Bronchial epithelial cell (primary cell): ENCODE results near the gene P3H2. TPM values are rescaled to one million over a fixed set of nuclear protein-coding genes. Genes with fewer than 3 reads are reported as not detected.
A peak's percentile ranks its signal among the peaks of the same experiment; 100 is the strongest.

ENCODE experiments used
- DNase-seq: peaks from one replicate; pipeline ENCODE4 v3.0.0-alpha.2; 2010; ENCODE audit warnings: low read depth
- FAIRE-seq: peaks from 2 replicates; lab custom pipeline; 2011; peaks lifted over from hg19 to GRCh38; lab: Jason Lieb, UNC
- H3K27me3 ChIP-seq: 2 replicates; pipeline ENCODE4 v1.5.1; 2011; ENCODE audit warnings: low read length; ENCODE audit not compliant: control insufficient read depth, insufficient read depth
- H3K36me3 ChIP-seq: 2 replicates; pipeline ENCODE4 v1.5.1; 2011; ENCODE audit warnings: low read length; ENCODE audit not compliant: control insufficient read depth, insufficient read depth
- H3K4me3 ChIP-seq: 2 replicates; pipeline ENCODE4 v1.5.1; 2011; ENCODE audit warnings: mild to moderate bottlenecking, low read depth, low read length, control low read depth
- total RNA-seq: library from RNA; depleted of rRNA; stranded (reverse); fragments of >200 nt; gene quantifications from 2 replicates; pipeline ENCODE4 v1.2.1, GENCODE V29; 2014
- TF ChIP-seq, protein P1 (sequence below): IDR thresholded peaks from 2 replicates; pipeline ENCODE4 v1.5.1; 2011; ENCODE audit warnings: mild to moderate bottlenecking, moderate library complexity, low read length, control low read depth, inconsistent platforms; ENCODE audit not compliant: insufficient read depth, severe bottlenecking

The P3H2 gene
- total RNA-seq, 1 donor from 2014 or later: 7.6 TPM

DNA sequence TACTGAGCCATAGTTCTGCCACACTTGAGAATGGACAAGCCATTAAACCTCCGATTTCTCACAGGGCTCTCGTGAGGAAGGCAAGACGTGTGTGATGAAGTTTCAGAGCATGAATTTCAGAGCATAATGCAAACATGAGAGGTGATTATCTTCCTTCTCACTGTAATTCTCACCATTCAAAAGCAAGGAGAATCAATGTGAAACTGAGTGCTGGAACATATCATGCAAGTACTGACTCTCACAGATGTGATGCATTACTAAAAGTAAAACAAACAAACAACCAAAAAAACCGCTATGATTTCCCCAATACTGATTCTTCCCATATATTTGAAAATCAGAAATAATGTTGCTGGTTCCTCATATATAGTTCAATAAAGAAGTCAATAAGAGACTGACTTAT lies 23.7 kb downstream of the P3H2 start:
- no peak for DNase-seq
- Histone ChIP-seq H3K36me3 (no peaks in the 10 kb centered on the region), H3K4me3 (no peak overlapping the region), H3K27me3 (no peaks in the 10 kb centered on the region)
- no peak for FAIRE-seq
- TF ChIP-seq, protein P1, sequence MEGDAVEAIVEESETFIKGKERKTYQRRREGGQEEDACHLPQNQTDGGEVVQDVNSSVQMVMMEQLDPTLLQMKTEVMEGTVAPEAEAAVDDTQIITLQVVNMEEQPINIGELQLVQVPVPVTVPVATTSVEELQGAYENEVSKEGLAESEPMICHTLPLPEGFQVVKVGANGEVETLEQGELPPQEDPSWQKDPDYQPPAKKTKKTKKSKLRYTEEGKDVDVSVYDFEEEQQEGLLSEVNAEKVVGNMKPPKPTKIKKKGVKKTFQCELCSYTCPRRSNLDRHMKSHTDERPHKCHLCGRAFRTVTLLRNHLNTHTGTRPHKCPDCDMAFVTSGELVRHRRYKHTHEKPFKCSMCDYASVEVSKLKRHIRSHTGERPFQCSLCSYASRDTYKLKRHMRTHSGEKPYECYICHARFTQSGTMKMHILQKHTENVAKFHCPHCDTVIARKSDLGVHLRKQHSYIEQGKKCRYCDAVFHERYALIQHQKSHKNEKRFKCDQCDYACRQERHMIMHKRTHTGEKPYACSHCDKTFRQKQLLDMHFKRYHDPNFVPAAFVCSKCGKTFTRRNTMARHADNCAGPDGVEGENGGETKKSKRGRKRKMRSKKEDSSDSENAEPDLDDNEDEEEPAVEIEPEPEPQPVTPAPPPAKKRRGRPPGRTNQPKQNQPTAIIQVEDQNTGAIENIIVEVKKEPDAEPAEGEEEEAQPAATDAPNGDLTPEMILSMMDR: no peak

DNA sequence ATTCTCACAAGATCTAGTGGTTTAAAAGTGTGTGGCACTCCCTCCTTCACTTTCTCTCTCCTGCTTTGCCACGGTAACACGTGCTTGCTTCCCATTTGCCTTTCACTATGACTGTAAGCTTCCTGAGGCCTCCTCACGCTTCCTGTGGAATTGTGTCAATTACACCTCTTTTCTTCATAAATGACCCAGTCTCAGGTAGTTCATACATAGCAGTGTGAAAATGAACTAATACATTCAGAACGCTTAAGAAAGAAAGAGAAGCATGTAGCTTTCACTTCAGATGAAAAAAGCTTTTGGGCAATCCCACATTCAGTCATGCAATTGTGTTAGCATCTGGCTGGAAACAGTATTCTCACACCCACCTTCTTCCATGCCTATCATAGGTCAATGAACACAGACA lies 24.4 kb downstream of the P3H2 start:
- Histone ChIP-seq H3K36me3 (no peaks in the 10 kb centered on the region), H3K4me3 (no peak overlapping the region), H3K27me3 (no peaks in the 10 kb centered on the region)
- DNase-seq (no peak), FAIRE-seq (no peak)
- TF ChIP-seq, protein P1: no peak

- Histone ChIP-seq H3K36me3 (no peaks in the 10 kb centered on the region), H3K4me3 (no peak overlapping the region)
- TF ChIP-seq, protein P1: no peak
These were observed 26.5 kb downstream of the P3H2 start for GRCh38 chr3:190094160-190094718.

DNA sequence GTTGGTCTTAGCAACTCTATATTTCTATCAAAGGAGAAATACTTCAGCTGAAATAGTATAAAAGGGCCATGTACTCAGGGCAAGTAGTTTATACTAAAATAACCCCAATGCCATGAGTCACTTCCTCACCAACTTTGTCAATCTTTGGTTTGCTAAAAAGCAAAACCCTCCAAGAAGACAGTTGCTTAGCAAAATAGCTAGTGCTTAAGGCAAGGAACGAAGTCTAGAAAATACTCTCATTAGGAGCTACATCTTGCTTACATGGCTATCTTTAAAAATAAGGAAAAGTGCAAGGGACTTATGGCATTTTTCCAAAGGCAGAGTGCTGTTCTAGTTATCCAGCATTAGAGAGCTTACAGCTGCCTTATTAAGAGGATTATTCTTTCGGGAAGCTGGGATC lies 28.4 kb downstream of the P3H2 start:
- H3K4me3 ChIP-seq: no peak overlapping the region
- no peaks in the 10 kb centered on the region for H3K27me3 ChIP-seq
- FAIRE-seq (no peak), DNase-seq (peak; percentile 55)
- TF ChIP-seq, protein P1: no peak
- H3K36me3 ChIP-seq: no peaks in the 10 kb centered on the region

More at GRCh38 chr3:190094160-190094718, 26.5 kb downstream of the P3H2 start:
- DNase-seq: no peak
- FAIRE-seq: no peak
- no peaks in the 10 kb centered on the region for H3K27me3 ChIP-seq

- TF ChIP-seq, protein P1: no peak
- no peaks in the 10 kb centered on the region for H3K27me3 ChIP-seq
- no peak for DNase-seq
- H3K4me3 ChIP-seq: no peak overlapping the region
- FAIRE-seq: peak; percentile 50
- no peaks in the 10 kb centered on the region for H3K36me3 ChIP-seq
These were observed 31.0 kb downstream of the P3H2 start for GRCh38 chr3:190089711-190090110.

DNA sequence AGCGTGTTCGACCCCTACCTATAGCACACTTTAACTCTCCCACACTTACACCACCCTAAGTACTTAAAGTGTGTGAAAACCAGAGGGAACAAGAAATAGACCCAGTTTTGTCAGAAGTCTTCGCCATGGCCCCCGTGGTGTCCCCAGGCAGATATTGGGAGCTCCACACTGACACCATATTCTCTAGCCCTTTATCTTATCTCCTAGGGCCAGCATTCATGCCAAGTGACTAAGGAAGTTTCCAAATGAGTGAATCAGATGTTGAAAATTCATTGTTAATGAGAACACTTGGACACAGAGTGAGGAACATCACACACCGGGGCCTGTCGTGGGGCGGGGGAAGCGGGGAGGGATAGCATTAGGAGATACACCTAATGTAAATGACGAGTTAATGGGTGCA lies 31.8 kb downstream of the P3H2 start:
- FAIRE-seq (no peak), DNase-seq (peak; percentile 28)
- H3K27me3 ChIP-seq: no peaks in the 10 kb centered on the region
- no peaks in the 10 kb centered on the region for H3K36me3 ChIP-seq
- H3K4me3 ChIP-seq: no peak overlapping the region
- TF ChIP-seq, protein P1: no peak
